ENCODE results near the gene AHRR.

GRCh38 chr5:368183-369084 lies 46.9 kb downstream of the AHRR start:
- TF ChIP-seq TEAD4 (IDR thresholded peaks at IDR 0.05) (no peak), EP300 (IDR thresholded peaks at IDR 0.05; ENCODE audit: borderline replicate concordance) (no peak), TCF12 (IDR thresholded peaks at IDR 0.05; ENCODE audit: low read depth) (no peak), REST (IDR thresholded peaks at IDR 0.05; ENCODE audit: low read depth) (no peak), CREB1 (IDR thresholded peaks at IDR 0.05; ENCODE audit: low read depth) (no peak), FOXM1 (IDR thresholded peaks at IDR 0.05; ENCODE audit: borderline replicate concordance, low read depth) (no peak), TAF1 (IDR thresholded peaks at IDR 0.05; ENCODE audit: low read depth) (no peak), YY1 (IDR thresholded peaks at IDR 0.05; ENCODE audit: low read depth) (no peak), USF1 (IDR thresholded peaks at IDR 0.05) (no peak)
